ENCODE data around the gene PPIE.
"Not testable (repeated sequence)": the region's sequence is repeated elsewhere in the genome, so short reads cannot be mapped to it uniquely, and the experiment has no call there.

Gene PPIE

DNA sequence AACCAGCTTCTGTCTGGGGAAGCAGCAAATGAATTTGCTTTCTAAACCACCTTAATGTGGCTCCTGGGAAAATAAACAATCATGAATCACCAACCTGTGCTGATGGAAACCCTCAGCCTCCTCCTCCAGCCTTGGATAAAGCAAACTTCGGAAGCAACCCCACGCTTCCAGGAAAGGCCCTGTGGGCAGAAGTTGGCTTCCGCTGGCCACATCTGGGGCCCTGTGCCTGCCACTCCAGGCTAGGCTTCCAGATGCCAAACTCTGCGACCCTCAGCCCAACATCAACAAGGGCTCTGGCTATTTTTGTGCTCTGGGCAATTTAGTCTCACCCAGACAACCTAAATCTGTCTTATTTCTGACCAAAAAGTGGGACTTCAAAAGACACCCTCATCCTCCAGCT, 38.6 kb downstream of the PPIE start:
- Histone ChIP-seq H2AFZ (ENCODE audit: low read depth) (no peak overlapping the region), H3K9ac (no peak overlapping the region), H3K4me1 (ENCODE audit: low read depth, poor library complexity, severe bottlenecking) (peaks cover 20% of the 10 kb centered on the region), H3K27ac (peak overlapping the region; percentile 73; the same call in 1 of the 2 replicates), H4K20me1 (ENCODE audit: insufficient read depth) (no peaks in the 10 kb centered on the region), H3K27me3 (ENCODE audit: insufficient read depth, low read depth) (no peaks in the 10 kb centered on the region), H3K4me3 (IDR thresholded peaks at IDR 0.05; ENCODE audit: insufficient read depth, low read depth, low read length) (no peak overlapping the region), H3K4me2 (no peak overlapping the region), H3K36me3 (ENCODE audit: insufficient read depth) (no peaks in the 10 kb centered on the region), H3K79me2 (ENCODE audit: insufficient read depth, low read depth) (no peaks in the 10 kb centered on the region)
- TF ChIP-seq, protein P1, sequence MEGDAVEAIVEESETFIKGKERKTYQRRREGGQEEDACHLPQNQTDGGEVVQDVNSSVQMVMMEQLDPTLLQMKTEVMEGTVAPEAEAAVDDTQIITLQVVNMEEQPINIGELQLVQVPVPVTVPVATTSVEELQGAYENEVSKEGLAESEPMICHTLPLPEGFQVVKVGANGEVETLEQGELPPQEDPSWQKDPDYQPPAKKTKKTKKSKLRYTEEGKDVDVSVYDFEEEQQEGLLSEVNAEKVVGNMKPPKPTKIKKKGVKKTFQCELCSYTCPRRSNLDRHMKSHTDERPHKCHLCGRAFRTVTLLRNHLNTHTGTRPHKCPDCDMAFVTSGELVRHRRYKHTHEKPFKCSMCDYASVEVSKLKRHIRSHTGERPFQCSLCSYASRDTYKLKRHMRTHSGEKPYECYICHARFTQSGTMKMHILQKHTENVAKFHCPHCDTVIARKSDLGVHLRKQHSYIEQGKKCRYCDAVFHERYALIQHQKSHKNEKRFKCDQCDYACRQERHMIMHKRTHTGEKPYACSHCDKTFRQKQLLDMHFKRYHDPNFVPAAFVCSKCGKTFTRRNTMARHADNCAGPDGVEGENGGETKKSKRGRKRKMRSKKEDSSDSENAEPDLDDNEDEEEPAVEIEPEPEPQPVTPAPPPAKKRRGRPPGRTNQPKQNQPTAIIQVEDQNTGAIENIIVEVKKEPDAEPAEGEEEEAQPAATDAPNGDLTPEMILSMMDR (conservative IDR thresholded peaks at IDR 0.05; ENCODE audit: low read depth, low read length): no peak

DNA sequence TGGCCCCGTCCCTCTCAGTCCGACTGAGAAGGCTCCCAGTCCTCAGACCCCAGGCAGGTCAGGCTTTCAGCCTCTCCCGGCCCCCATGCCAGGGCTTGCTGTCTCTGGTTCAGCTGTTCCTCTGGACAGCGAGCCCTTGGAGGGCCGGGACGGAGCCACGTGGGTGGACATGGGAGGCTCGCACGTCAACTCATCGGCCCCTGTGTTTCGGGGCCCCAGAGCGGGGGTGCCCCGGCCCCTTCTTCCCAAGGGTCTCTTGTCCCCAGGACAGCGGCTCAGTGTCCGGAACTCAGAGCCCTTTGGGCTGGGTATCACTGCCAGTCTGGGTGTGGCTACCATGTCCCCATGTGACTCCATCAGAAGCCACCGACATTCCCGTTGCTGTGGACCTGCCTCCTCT, 39.2 kb downstream of the PPIE start:
- not testable (repeated sequence) for H3K9ac ChIP-seq; H3K27ac ChIP-seq; H3K36me3 ChIP-seq (ENCODE audit: insufficient read depth); H3K4me2 ChIP-seq; H3K4me3 ChIP-seq (IDR thresholded peaks at IDR 0.05; ENCODE audit: insufficient read depth, low read depth, low read length); H3K27me3 ChIP-seq (ENCODE audit: insufficient read depth, low read depth); H2AFZ ChIP-seq (ENCODE audit: low read depth); H3K79me2 ChIP-seq (ENCODE audit: insufficient read depth, low read depth); H4K20me1 ChIP-seq (ENCODE audit: insufficient read depth)
- peaks cover 20% of the 10 kb centered on the region for H3K4me1 ChIP-seq (ENCODE audit: low read depth, poor library complexity, severe bottlenecking)

DNA sequence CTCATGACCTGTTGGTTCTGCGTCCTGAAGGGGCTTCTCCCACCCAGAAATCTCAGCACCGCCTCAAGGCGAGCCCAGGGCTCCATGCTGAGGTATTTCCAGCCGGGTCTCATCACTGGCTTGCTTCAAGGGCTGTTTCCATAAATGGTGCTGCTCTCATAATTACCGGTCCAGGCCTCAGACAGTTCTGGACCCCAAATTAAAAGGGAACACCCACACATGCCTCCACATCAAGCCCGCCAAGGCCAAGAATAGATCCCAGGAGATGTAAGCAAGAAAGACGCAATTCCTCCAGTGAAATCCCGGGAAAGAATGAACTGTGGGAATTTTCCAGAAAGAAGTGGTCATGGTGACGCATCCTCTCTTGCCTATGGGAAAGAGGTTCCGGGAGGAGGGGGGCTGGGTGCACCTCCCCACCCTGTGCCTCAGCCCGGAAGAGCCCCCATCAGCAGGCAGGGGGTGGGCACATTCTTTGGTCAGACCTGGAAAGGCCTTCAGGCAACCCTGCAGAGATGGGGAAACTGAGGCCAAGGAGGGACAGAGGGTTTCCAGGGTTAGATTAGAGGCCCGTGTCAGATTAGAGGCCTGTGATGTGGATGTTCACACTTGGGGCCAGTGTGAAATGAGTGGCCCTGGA, 39.9 kb downstream of the PPIE start:
- not testable (repeated sequence) for H2AFZ ChIP-seq (ENCODE audit: low read depth); H3K4me3 ChIP-seq (IDR thresholded peaks at IDR 0.05; ENCODE audit: insufficient read depth, low read depth, low read length); H3K79me2 ChIP-seq (ENCODE audit: insufficient read depth, low read depth); H3K27ac ChIP-seq; H3K4me2 ChIP-seq; H3K9ac ChIP-seq; H3K27me3 ChIP-seq (ENCODE audit: insufficient read depth, low read depth); H3K36me3 ChIP-seq (ENCODE audit: insufficient read depth); H4K20me1 ChIP-seq (ENCODE audit: insufficient read depth)
- H3K4me1 ChIP-seq (ENCODE audit: low read depth, poor library complexity, severe bottlenecking): peaks cover 20% of the 10 kb centered on the region

DNA sequence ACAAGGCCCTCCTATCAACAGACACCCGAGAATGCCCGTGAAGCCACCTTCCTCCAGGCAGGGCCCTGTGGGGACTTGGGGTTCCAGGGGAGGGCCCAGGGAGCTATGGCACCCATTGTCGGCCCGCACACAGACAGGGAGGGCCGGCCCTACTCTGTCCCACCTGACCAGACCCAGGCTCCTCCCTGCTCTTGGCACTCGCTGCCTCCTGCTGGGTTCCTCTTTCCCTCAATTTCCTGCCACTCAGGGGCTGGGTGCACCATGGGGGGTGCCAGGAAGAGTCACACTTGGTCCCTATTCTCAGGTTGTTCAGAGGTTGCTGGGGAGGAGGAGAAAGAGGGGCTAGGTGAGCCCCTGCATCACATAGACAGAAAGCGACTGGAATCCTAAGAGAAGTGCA, 40.5 kb downstream of the PPIE start:
- H3K27me3 ChIP-seq (ENCODE audit: insufficient read depth, low read depth): no peaks in the 10 kb centered on the region
- TF ChIP-seq, protein P1 (conservative IDR thresholded peaks at IDR 0.05; ENCODE audit: low read depth, low read length): no peak
- no peaks in the 10 kb centered on the region for H3K79me2 ChIP-seq (ENCODE audit: insufficient read depth, low read depth)
- no peak overlapping the region for H3K4me3 ChIP-seq (IDR thresholded peaks at IDR 0.05; ENCODE audit: insufficient read depth, low read depth, low read length)
- no peak overlapping the region for H3K9ac ChIP-seq
- no peak overlapping the region for H3K4me2 ChIP-seq
- no peak overlapping the region for H3K27ac ChIP-seq
- no peaks in the 10 kb centered on the region for H3K36me3 ChIP-seq (ENCODE audit: insufficient read depth)
- peaks cover 20% of the 10 kb centered on the region for H3K4me1 ChIP-seq (ENCODE audit: low read depth, poor library complexity, severe bottlenecking)
- H4K20me1 ChIP-seq (ENCODE audit: insufficient read depth): no peaks in the 10 kb centered on the region
- H2AFZ ChIP-seq (ENCODE audit: low read depth): no peak overlapping the region

DNA sequence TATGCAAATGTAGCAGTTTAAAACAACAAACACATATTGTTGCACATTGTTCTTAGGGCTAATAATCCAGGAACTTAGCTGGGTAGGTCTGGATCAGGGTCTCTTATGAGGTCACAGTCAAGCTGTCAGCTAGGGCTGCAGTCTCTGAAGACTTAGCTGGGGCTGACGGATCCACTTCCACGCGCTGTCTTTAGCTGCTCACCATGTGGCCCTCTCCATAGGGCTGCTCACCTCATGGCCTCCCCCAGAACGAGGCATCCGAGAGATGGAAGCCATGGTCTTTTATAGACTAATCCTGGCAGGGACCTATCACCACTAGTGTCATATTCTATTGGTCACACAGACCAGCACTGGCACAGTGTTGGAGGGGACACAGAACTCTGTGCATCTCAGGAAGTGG, 41.1 kb downstream of the PPIE start:
- Histone ChIP-seq H3K27me3 (ENCODE audit: insufficient read depth, low read depth) (no peaks in the 10 kb centered on the region), H3K27ac (no peak overlapping the region), H3K9ac (no peak overlapping the region), H3K4me1 (ENCODE audit: low read depth, poor library complexity, severe bottlenecking) (peaks cover 20% of the 10 kb centered on the region), H3K4me2 (no peak overlapping the region), H3K79me2 (ENCODE audit: insufficient read depth, low read depth) (no peaks in the 10 kb centered on the region), H2AFZ (ENCODE audit: low read depth) (no peak overlapping the region), H3K36me3 (ENCODE audit: insufficient read depth) (no peaks in the 10 kb centered on the region), H4K20me1 (ENCODE audit: insufficient read depth) (no peaks in the 10 kb centered on the region), H3K4me3 (IDR thresholded peaks at IDR 0.05; ENCODE audit: insufficient read depth, low read depth, low read length) (no peak overlapping the region)
- TF ChIP-seq, protein P1 (conservative IDR thresholded peaks at IDR 0.05; ENCODE audit: low read depth, low read length): no peak

Data from KMS-11 (cell line).